ENCODE results near the gene PGAP6.
"Not testable (repeated sequence)": the region's sequence is repeated elsewhere in the genome, so short reads cannot be mapped to it uniquely, and the experiment has no call there.

Gene PGAP6

DNA sequence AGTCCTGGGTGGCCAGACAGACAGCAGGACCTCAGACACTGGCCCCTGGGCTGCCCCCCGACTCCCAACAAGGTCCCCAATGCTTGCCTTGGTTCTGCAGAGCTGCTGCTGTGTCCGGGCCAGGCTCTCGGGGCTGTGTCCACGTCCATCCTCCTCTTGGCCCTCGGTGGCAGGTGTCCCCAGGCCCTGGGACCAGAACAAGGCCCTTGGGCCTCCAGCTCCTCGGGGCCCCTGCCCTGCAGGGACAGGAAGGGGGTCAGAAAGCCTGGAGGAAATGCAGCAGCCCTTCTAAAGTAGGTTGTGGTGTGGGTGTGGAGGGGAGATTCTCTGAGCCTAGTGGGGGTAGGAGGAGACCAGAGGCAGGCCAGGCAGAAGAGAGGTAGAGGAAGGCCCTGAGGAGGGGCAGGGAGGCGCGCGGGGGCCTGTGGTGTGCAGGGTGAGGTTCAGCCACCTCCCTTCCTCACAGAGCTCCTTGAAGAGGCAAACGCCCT is 26.8 kb downstream of the PGAP6 start:
- H3K9ac ChIP-seq (ENCODE audit: low read length): no peak overlapping the region
- no peak overlapping the region for H3K27ac ChIP-seq (ENCODE audit: low read depth, low read length)
- no peak overlapping the region for H3K4me3 ChIP-seq (ENCODE audit: low read length)
- H3K27me3 ChIP-seq (ENCODE audit: control insufficient read depth, insufficient read depth, low read length): no peaks in the 10 kb centered on the region
- no peaks in the 10 kb centered on the region for H3K4me1 ChIP-seq (ENCODE audit: control insufficient read depth, insufficient read depth, low read length)
- no peaks in the 10 kb centered on the region for H3K36me3 ChIP-seq (ENCODE audit: control insufficient read depth, insufficient read depth, low read length)

DNA sequence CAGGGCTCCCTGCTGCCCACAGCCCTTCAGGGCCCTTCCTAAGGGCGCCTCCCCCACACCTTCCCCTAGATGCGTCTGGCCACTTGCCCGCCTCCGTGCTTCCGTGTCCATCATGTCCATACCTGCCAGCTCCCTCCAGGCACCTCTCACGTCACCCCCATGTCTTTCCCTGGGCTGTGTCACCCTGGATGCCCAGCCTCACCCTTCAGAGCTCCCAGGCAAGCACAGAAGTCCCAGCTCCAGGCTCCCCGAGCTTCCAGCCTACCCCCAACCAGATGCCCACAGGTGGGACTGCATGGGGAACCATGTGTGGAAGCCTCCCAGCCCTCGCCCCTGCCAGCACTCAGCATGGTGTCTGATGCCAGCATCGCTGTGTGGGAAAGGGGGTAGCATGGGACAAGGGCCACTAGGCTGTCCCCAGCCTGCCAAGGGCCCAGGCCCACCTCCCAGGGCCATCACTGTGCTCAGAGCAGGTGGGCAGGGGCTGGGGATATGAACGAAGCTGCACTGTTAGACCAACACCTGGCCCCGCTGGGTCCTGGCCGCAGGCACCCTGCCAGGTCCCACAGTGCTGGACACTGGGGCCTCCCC is 27.4 kb downstream of the PGAP6 start:
- H3K36me3 ChIP-seq (ENCODE audit: control insufficient read depth, insufficient read depth, low read length): no peaks in the 10 kb centered on the region
- H3K9ac ChIP-seq (ENCODE audit: low read length): no peak overlapping the region
- no peak overlapping the region for H3K27ac ChIP-seq (ENCODE audit: low read depth, low read length)

DNA sequence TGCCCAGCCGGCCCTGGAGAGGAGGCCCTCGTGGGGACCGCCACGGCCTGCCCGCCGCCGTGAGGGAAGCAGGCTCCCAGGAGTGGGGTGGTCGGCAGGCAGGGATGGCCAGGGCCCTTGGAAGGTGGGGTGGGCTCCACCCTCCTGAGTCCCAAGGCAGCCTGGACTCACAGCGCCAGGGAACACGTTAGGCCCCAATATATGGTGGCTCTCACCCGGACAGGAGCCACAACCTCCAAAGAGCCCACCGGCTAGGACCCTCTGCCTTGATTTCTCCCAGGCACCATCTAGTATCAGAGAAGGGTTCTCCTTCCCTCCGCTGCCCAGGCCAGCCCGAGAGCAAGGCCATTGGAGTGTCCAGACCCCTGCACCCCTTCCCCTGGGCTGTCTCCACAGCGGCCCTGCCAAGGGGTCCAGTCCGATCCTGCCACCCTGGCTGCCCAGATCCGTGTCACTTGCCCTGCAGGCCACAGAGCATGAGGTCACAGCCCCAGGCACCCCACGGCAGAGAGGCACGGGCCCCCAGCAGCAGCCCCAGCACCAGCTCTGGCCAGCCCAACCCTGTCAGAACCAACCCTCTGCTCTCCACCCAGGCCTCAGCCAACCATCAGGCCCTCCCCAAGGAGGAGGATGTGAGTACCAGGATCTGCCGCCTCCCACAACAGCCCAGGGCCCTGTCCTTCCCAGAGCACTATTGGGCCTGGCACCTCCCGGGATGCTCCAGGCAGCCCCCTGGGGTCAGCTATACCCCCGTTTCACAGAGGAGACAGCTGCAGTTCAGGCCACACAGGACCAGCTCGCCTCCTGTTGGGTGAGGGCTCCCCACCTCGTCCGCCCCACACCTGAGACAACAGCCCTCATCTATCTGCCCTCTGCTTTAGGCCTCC is 28.1 kb downstream of the PGAP6 start:
- Histone ChIP-seq H3K4me3 (ENCODE audit: low read length) (peak overlapping the region; percentile 67), H3K4me1 (ENCODE audit: control insufficient read depth, insufficient read depth, low read length) (no peaks in the 10 kb centered on the region), H3K27me3 (ENCODE audit: control insufficient read depth, insufficient read depth, low read length) (no peaks in the 10 kb centered on the region), H3K9ac (ENCODE audit: low read length) (peak overlapping the region; percentile 56), H3K36me3 (ENCODE audit: control insufficient read depth, insufficient read depth, low read length) (no peaks in the 10 kb centered on the region), H3K27ac (ENCODE audit: low read depth, low read length) (peak overlapping the region; percentile 68)

More for the DNA sequence above, 27.4 kb downstream of the PGAP6 start:
- Histone ChIP-seq H3K4me3 (ENCODE audit: low read length) (no peak overlapping the region), H3K4me1 (ENCODE audit: control insufficient read depth, insufficient read depth, low read length) (no peaks in the 10 kb centered on the region), H3K27me3 (ENCODE audit: control insufficient read depth, insufficient read depth, low read length) (no peaks in the 10 kb centered on the region)

DNA sequence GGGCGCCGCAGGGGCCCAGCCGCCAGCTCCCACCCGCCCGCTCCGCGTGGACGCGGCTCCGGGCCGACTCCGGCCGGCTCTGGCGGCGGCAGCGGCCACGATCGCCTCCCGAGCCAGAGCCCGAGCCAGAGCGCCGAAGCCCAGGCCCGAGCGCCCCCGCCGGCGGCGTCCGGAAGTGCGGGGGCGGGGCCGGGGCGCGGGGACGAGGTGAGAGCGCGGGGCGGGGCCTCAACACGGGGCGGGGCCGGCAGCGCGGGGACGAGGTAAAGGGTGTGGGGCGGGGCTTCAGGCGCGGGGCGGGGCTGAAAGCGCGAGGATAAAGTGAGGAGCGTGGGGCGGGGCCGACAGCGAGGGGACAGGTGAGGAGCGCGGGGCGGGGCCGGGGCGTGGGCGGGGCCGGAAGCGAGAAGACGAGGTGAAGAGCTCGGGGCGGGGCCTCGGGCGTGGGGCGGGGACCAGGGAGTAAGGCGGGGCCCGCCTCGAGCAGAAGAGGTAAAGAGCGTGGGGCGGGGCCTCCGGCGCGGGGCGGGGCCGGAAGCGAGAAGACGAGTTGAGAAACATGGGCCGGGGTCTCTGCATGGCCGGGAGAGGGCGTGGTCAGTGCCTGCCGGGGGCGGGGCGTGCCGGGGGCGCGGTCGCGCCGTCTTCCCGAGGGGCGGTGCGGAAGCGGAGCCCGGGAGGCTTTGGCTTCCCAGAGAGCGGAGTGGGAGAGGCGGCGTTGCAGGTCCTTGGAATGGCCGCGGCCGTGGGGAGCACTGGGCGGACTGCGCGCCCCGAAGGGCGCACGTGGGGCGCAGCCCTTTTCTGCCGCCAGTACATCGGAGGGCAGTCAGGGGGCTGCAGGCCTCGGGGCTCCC is 29.0 kb downstream of the PGAP6 start, which contains the start of gene AXIN1:
Gene AXIN1 (minus strand): TSS at position 177 of the 857 bp plus-strand sequence. CDS start 5,698 bp downstream, outside the sequence.
- H3K9ac ChIP-seq (ENCODE audit: low read length): peak within 1 kb of the TSS; percentile 56
- H3K36me3 ChIP-seq (ENCODE audit: control insufficient read depth, insufficient read depth, low read length): no peaks in the 10 kb centered on the region
- H3K27me3 ChIP-seq (ENCODE audit: control insufficient read depth, insufficient read depth, low read length): no peaks in the 10 kb centered on the region
- H3K4me3 ChIP-seq (ENCODE audit: low read length): peak within 1 kb of the TSS; percentile 72
- peak within 1 kb of the TSS; percentile 68 for H3K27ac ChIP-seq (ENCODE audit: low read depth, low read length)
- H3K4me1 ChIP-seq (ENCODE audit: control insufficient read depth, insufficient read depth, low read length): no peaks in the 10 kb centered on the region

DNA sequence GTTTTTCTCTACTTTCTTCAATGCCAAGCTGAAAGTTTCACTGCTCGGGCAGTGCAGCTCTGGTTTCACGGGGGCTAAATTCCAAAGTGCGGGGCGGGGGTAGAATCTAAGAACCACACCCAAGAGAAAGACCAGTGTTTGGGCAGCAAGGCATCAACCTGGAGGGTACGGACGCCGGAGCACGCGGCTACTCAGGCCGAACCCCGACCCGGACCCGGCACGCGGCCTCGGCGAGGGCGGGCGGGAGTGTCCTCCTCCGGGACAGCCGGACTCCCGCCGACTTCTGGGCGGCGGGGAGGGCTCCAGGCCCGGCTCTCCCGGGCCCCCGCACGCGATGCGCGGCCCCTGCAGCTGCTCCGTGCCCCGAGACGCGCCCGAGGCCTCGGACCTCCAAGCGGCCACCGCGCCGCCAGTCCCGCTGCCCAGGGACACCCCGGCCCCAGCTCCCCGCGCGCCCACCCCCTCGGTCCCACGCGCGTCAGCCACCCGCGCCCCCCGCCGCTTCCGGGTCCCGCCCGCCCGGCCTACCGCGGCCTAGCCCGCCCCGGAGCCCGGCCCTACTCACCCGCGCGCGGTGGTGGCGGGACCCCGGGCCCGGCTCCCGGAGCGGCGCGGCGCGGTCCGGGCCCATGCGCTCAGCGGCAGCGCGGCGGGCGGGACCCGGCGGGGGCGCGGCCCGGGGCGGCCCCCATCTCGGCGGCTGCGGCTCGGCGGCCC is 29.8 kb downstream of the PGAP6 start:
- Histone ChIP-seq H3K27ac (ENCODE audit: low read depth, low read length) (peak overlapping the region; percentile 32), H3K4me1 (ENCODE audit: control insufficient read depth, insufficient read depth, low read length) (no peaks in the 10 kb centered on the region), H3K27me3 (ENCODE audit: control insufficient read depth, insufficient read depth, low read length) (no peaks in the 10 kb centered on the region), H3K36me3 (ENCODE audit: control insufficient read depth, insufficient read depth, low read length) (no peaks in the 10 kb centered on the region), H3K9ac (ENCODE audit: low read length) (peak overlapping the region; percentile 40), H3K4me3 (ENCODE audit: low read length) (peak overlapping the region; percentile 72)

DNA sequence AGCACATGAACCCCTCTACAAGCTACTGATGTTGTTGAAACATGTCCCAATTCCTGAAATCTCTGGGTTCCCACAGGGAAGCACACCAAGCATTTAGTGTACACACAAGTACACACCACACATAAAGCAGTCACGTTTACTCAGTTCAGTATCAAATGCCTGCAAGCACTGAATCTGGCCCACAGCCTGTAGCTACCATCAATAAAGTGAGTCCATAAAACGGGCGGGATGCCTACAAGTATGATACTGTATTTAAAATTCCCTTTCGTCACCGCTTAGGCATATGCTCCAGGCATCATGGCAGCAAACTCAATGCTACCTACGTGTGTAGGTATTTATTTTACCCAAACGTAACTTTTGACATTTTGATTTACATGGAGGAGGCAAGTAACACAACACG is 31.6 kb downstream of the PGAP6 start:
- Histone ChIP-seq H3K9ac (ENCODE audit: low read length) (no peak overlapping the region), H3K4me1 (ENCODE audit: control insufficient read depth, insufficient read depth, low read length) (no peaks in the 10 kb centered on the region), H3K27ac (ENCODE audit: low read depth, low read length) (no peak overlapping the region), H3K36me3 (ENCODE audit: control insufficient read depth, insufficient read depth, low read length) (peaks cover 5% of the 10 kb centered on the region), H3K4me3 (ENCODE audit: low read length) (no peak overlapping the region), H3K27me3 (ENCODE audit: control insufficient read depth, insufficient read depth, low read length) (no peaks in the 10 kb centered on the region)

DNA sequence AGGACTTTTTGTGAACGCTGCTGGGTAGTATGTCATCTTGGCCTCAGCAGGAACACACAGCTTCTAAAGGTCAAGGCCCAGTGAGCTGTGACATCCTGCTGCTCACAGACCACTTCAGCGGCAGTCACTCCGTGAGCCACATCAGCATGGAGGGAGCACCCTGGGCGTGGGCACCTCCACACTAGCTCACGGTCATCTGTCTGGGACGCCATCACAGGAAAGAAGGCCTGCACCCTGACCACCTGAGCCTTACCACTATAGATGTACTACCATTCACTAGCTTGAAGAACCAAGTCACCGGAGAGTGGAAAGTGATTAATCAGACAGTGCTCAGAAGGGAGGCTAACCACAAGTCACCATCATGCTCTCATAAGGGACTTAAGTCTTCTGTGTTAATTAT is 32.6 kb downstream of the PGAP6 start:
- no peak overlapping the region for H3K27ac ChIP-seq (ENCODE audit: low read depth, low read length)
- no peaks in the 10 kb centered on the region for H3K4me1 ChIP-seq (ENCODE audit: control insufficient read depth, insufficient read depth, low read length)
- H3K36me3 ChIP-seq (ENCODE audit: control insufficient read depth, insufficient read depth, low read length): peaks cover 9% of the 10 kb centered on the region
- H3K27me3 ChIP-seq (ENCODE audit: control insufficient read depth, insufficient read depth, low read length): no peaks in the 10 kb centered on the region
- no peak overlapping the region for H3K4me3 ChIP-seq (ENCODE audit: low read length)
- H3K9ac ChIP-seq (ENCODE audit: low read length): no peak overlapping the region

DNA sequence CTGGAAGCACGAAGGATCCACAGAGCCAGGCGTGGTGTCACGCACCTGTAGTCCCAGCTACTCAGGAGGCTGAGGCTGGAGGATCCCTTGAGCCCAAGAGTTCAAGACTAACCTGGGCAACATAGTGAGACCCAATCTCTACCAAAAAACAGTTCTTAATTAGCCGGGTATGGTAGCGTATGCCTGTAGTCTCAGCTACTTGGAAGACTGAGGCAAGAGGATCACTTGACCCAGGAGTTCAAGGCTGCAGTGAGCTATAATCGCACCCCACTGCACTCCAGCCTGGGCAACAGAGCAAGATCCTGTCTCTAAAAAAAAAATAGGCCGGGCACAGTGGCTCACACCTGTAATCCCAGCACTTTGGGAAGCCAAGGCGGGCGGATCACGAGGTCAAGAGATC is 33.3 kb downstream of the PGAP6 start:
- H3K36me3 ChIP-seq (ENCODE audit: control insufficient read depth, insufficient read depth, low read length): not testable (repeated sequence)

DNA sequence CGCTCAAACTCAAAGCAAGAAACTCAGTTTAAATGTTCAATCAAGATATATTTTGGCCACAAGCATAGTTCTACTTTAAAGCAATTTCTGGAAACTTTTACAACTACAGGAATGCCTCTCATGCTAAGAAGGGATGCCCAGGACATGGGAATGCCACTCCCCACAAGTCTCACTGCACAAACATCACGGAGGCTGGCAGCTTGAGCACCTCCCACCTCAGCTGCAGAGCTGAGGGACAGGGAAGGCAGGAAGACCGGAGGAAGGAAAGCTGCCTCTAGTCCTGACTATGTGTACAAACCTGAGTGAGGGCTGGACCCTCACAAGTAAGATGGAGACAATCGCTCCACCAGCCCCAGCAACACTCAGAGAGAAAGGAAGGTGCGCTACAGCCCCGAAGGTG is 34.6 kb downstream of the PGAP6 start:
- Histone ChIP-seq H3K36me3 (ENCODE audit: control insufficient read depth, insufficient read depth, low read length) (peaks cover 9% of the 10 kb centered on the region), H3K9ac (ENCODE audit: low read length) (no peak overlapping the region), H3K27ac (ENCODE audit: low read depth, low read length) (no peak overlapping the region), H3K4me1 (ENCODE audit: control insufficient read depth, insufficient read depth, low read length) (no peaks in the 10 kb centered on the region), H3K27me3 (ENCODE audit: control insufficient read depth, insufficient read depth, low read length) (no peaks in the 10 kb centered on the region), H3K4me3 (ENCODE audit: low read length) (no peak overlapping the region)

More for the DNA sequence above, 33.3 kb downstream of the PGAP6 start:
- H3K4me3 ChIP-seq (ENCODE audit: low read length); H3K27ac ChIP-seq (ENCODE audit: low read depth, low read length); H3K4me1 ChIP-seq (ENCODE audit: control insufficient read depth, insufficient read depth, low read length); H3K27me3 ChIP-seq (ENCODE audit: control insufficient read depth, insufficient read depth, low read length); H3K9ac ChIP-seq (ENCODE audit: low read length): not testable (repeated sequence)

DNA sequence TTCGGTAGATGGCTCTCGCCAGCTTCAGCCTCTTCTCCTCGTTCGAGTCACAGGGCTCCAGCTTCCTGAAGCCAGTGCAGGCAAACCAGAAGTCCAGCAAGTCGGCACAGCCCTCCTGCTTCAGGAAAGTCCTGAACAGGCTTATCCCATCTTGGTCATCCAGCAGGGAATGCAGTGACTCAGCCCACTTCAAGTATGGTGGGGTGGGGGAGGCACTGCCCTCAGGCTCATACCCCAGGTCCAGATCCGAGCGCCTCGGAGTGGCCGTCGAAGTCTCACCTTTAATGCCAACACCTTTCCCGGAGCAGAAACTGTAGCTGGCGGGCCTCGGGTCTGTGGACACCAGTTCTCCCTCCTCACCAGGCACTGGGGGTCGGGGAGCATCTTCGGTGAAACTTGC is 35.2 kb downstream of the PGAP6 start:
- Histone ChIP-seq H3K4me1 (ENCODE audit: control insufficient read depth, insufficient read depth, low read length) (no peaks in the 10 kb centered on the region), H3K36me3 (ENCODE audit: control insufficient read depth, insufficient read depth, low read length) (peaks cover 9% of the 10 kb centered on the region)

DNA sequence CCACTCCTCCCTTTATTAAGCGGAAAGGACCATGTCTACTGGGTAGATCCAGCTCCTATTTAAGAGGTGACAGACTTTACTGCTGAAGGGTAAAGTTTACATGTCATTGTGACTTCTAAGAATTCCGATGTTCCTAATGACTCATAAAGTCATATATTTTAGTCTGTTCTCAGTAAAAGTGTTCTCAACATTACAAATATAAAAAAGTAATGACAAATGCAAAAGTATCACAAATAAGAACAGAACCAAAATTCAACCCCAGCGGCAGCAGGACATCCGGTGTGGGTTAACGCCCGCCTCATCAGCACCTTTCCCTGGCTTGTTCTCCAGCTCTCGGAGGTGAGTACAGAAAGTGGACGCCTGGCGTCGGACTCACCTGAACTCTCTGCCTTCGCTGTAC is 36.0 kb downstream of the PGAP6 start:
- no peak overlapping the region for H3K9ac ChIP-seq (ENCODE audit: low read length)
- H3K27me3 ChIP-seq (ENCODE audit: control insufficient read depth, insufficient read depth, low read length): no peaks in the 10 kb centered on the region
- no peak overlapping the region for H3K27ac ChIP-seq (ENCODE audit: low read depth, low read length)
- no peak overlapping the region for H3K4me3 ChIP-seq (ENCODE audit: low read length)
- H3K4me1 ChIP-seq (ENCODE audit: control insufficient read depth, insufficient read depth, low read length): no peaks in the 10 kb centered on the region
- H3K36me3 ChIP-seq (ENCODE audit: control insufficient read depth, insufficient read depth, low read length): peaks cover 9% of the 10 kb centered on the region

More for the DNA sequence above, 35.2 kb downstream of the PGAP6 start:
- H3K27me3 ChIP-seq (ENCODE audit: control insufficient read depth, insufficient read depth, low read length): no peaks in the 10 kb centered on the region
- no peak overlapping the region for H3K4me3 ChIP-seq (ENCODE audit: low read length)
- H3K9ac ChIP-seq (ENCODE audit: low read length): no peak overlapping the region
- H3K27ac ChIP-seq (ENCODE audit: low read depth, low read length): no peak overlapping the region

Measured in rectal smooth muscle tissue (tissue), 1 donor.